HG02623 (cell line): ENCODE data around the gene CNFN.

ENCODE experiments used
- ATAC-seq: cut with Tn5 transposase; IDR thresholded peaks from one replicate; pipeline ENCODE4 v1.9.1; 2021; ENCODE audit warnings: moderate library complexity; ENCODE audit not compliant: unreplicated experiment

Gene CNFN

DNA sequence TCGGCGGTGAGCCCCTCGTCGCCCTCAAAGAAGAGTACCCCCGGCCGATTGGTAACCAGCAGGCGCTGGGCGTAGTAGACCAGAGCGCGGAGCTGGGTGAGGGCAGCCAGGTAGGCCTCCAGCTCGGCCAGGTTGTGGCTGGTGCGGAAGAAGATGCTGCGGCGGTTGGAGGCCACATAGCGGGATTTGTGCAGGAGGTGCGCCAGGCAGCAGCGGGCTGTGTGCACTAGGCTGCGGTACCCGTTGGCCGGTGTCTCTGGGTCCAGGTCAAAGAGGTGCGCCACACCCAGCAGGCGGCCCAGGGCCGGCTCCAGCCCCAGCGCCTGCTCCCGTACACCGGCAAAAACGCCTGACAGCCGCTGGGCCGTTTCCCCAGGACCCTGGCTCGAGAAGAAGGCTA lies 20.3 kb upstream of the CNFN start:
- no peak for ATAC-seq

DNA sequence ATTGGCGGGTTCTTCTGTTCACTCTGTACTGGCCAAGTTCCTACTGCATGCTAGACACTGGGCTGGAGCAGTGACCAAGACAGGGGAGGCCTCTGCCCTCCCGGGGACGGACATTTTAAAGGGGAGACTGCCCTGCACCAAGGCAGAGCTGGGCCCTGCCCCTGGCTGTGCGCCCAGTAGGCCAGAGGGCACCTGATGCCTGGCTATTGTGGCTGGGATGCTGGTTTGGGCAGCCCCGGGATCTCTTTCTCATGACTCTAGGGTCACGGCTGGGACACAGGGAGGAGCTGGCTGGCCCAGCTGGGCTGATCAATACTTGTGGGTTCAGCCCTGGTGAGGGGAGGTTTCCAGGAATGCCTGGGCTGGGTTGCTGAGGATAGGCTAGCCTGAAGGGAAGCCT lies 19.4 kb upstream of the CNFN start:
- ATAC-seq: no peak

DNA sequence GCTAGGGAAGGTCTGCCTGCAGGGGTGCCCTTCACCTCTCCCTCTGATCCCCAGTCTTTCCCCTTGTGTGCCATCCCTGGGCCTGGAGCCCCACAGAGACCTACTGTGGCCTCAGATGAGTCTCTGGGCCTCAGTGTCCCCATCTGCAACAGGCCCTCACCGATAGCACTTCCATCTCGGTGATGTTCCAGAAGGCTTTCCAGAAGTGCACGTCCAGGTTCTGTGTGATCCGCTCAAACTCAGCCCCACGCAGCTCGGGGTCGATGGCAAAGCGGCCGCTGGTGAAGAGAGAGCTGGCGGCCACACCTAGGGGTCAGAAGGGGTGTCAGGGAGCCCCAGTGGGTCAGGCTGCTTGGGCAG lies 17.7 kb upstream of the CNFN start:
- ATAC-seq: no peak

DNA sequence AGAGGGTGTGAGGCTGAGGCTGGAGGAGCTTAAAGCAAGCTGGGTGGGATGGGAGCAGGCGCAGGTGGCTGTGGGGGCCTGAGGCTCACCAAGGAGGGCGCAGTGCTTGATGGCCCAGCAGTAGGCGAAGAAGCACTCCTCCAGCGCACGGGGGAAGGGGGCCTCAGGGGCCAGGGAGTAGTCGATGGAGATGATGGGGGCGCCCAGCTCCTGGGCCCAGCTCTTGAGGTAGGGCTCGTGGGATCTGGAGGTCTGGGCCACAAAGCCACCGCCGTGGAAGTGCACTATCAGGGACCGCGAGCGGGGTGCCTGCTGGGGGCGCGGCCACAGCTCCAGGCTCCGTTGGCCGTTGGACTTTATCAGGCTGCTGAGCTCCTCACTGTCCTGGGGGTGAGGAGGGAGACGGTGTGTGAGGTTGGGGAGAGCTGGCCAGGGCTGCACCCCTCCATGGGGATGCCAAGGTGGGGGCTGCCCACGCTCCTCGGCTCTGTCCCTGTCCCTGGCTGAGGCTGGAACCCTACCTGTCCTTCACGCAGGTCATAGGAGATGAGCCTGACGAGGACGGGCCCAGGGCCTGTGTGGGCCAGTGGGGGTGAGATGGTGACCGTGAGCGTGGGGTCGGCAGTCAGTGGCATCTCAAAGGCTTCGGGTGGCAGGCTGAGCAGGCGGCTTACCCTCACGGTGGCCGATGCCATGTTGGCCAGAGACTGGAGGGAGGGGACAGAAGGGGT lies 17.2 kb upstream of the CNFN start:
- ATAC-seq: no peak

DNA sequence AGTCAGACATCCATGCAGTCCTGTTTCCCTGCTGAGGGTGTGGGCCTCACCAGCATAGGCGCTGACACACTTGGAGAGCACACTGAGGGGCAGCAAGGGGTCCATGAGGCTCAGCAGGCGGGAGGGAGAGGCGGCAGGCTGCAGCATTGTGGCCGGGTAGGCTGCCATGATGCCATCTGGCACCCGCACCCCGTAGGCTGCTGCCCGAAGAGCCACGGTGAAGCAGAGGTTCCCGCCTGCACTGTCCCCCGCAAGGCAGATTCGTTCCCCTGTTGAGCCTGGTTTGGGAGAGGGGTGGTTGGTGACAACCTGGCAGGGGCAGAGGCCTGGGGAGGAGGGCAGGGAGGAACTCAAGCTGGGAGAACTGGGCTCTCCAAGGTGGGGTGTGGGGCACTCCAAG lies 16.0 kb upstream of the CNFN start:
- no peak for ATAC-seq

DNA sequence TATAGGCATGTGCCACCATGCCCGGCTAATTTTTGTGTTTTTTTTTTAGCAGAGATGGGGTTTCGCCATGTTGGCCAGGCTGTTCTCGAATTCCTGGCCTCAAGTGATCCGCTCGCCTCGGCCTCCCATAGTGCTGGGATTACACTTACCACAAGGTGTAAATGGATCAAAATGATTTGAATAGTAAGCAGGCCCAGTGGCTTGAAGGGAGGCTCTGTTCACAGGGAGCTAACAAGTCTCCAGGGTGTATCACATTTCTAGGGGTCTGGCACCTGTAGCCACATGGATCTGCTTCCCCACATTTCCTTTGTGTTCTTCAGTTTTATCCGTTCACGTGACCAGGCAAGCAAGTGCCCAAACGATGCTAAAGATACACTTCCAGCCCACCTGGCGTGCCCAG lies 13.5 kb upstream of the CNFN start:
- ATAC-seq: no peak

DNA sequence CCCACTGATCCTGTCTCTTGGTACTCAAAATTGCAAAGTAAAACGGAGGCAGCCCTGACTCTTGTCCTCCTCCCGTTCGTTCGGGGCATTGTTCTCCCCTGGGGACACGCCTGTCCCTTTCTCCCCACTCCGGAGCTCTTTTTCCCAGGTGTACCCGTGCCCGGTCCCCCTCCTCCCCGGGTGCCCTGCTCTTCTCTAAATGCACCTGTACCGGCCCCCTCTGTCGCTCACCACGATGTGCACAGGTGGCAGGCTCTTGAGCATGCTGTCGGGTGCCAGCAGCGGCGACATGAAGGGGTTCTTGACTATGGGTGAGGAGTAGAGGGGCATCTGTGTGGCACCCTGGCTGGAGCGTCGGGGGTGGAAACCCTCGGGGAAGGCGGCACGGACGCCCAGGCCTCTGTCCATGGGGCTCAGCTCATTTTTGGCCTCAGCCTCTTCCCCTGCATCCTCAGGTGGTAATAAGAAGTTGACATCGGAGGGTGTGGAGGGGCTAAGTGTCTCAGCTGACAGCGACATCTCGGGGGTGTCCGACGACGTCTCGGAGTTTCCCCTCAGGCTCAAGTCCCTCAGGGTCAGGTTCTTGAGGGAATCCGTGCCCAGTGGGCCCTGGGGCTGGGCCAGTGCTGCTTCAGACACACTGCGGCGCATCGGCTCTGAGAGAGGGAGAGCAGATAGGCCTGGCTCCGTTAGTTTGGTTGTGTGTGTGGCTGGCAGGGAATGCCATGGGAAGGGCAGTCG lies 12.4 kb upstream of the CNFN start:
- no peak for ATAC-seq

DNA sequence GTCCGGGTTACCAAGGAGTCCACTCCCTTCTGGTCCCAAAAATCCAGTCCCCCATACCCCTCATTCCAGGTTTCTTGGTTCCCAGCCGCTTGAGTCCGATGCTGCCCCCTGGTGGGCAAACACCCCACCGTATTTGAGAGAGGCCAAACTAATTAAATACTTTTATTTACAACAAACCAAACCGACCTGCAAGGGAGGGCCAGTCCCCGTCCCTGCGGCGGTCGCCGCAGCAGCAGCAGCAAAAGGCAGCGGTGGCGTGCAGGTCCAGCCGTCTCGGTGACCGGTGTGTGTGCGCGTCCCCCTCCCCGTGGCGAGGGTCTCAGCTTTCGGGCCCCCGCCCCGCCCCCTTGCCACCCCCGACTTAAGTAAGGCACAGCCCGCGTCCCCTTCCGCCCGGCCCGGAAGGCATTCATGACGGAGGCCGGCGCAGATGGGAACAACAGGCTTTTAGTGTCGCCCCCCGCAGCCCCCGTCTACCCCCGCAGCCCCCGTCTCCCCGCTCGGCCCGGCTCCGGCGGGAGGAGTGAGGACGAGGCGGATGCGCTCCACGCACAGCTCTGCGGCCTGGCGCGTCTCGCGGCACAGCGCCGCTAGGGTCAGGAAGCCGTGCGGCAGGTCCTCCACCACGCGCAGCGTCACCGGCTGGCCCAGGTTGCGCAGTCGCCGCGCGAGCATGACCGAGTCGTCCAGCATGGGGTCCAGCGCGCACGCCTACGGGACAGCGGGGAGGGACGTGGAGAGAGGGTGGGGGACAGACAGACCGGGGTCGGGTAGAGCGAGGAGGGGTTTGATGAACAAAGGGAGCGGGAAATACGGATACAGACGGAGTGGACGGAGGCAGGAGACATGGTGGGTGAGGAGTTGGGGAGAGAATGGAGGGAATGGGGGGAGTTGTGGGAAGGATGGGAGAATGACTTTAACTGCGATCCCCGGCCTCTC lies 11.5 kb upstream of the CNFN start:
- ATAC-seq: no peak

DNA sequence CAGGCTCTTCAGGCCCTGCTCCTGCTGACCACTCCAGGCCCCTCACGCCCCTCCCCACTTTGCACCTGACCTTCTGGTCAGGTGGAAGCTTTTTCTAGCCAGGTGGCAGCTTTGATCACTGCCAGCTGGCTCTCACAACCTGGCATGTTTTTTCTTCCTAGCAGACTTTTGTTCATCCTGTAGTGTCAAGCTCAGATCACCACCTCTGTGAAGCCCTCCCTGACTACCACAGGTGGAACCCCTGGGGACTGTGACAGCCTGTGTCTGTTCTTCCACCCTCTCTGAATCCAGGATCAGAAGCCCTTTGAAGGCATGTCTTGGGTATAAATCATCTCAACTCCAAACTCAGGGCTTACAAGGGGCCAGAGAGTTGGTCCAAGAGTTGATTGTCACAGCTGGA lies 10.3 kb upstream of the CNFN start:
- ATAC-seq: no peak

DNA sequence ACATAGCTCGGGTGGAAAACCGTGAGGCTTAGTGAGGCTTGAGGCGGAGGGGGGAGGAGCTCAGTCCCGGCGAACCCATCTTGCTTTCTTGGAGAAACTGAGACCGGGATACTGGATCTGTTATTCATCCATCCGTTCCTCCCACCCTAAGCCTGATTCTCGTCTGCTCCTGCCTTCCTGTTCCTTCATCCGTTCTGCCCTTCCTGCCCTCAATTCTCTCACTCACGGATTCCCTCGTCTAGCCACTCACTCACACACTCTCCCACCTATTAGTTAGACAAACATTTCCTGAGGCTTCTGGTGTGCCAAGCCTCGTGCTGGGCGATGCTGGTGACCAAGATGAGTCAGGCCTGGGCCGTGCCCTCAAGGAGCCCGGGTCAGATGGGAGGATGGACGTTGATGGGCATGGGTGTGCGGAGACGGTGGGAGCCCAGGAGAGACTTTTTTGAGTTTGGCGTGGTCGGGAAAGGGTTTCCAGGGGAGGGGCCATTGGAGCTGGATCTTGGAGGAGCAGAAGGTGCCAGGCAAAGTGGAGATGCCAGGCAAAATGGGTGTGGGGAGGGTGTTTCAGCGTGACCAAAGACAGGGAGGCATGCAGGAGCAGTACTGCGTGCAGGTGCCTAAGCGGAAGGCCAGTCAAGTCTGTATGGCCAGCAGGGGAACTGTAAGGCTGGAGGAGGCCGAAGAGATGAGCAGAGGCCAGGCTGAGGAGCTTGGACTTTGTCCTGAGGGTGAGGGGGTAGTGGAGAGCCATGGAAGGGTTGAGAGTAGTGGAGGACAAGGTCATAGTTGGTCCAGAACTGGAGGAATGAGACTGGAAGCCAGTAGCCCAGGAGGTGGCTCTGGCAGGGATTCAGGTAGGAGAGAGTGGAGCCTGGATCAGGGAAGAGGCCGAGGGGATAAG lies 7.4 kb upstream of the CNFN start:
- ATAC-seq: no peak

DNA sequence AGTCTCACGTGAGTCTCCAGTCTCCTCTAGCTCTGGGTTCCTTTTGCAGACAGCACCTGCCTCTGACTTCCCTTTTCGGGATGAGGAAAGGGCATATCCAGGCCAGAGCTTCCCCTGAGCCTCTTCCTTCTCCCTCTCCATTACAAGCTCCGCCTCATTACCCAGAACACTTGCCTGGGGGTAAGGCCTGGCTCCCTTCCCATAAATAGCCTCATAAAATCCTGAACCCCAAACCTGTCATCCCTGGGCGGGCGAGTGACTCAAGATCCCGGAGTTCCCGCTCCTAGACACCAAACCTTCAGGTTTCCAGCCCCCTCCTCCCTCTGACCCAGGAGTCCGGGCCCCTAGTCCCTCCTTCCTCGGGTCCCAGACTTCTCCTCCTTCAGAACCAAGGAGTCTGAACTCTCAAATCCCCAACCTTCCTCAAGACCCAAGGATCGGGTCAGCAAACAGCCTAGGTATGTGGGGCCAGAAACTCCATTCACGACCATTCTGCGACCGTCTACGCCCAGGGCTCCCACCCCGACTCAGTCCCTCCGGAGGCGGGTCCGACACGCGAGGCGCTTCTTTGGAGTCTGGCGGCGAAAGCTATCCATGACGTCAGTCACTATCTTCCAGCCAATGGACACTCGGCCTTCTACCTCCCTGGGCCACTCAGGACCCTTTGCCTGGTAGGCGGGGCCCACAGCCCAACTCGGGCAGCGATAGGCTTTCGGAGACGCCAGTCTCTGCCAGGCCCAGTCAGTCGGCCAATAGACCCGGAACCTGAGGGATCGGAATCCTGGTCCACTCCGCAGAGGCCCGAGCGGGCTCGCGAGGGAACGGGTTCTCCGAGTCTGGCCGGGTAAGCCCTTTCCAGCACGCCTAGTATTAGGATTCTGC lies 6.5 kb upstream of the CNFN start:
- peak; percentile 95 for ATAC-seq

DNA sequence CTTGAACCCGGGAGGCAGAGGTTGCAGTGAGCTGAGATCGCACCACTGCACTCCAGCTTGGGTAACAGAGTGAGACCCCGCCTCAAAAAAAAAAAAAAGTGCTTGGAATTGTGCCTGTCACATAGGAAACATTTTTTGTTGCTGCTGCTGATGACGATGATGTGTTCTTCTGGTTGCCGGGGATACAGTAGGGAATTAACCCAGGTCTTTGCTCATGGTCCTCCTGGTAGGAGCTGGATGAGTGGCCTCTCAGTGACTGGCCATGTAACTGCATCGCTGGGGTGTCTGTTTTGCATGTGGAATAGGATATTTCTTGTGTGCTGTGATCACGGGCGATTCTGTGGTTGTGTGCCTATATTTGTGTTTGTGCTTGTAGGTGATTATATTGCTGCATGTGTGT lies 4.7 kb upstream of the CNFN start:
- ATAC-seq: no peak

DNA sequence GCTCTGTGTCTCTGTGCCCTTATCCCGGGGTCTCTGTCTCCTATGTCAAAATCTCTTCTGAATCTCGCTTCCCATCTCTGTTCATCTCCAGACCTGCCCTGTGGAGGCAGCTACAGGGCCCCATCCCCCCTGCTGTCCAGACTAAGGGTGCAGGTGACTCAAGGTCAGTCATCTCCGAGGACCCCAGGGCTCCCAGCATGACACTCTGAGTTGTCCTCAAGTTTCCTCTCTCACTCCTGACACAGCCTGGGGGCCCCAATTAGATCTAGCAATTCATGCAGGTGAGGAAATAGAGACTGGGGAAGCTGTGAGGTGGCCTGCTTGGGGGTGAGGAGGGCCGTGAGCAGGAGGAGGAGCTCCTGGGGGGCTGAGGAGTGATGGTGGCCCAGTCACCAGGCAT lies 2.1 kb upstream of the CNFN start:
- ATAC-seq: no peak

DNA sequence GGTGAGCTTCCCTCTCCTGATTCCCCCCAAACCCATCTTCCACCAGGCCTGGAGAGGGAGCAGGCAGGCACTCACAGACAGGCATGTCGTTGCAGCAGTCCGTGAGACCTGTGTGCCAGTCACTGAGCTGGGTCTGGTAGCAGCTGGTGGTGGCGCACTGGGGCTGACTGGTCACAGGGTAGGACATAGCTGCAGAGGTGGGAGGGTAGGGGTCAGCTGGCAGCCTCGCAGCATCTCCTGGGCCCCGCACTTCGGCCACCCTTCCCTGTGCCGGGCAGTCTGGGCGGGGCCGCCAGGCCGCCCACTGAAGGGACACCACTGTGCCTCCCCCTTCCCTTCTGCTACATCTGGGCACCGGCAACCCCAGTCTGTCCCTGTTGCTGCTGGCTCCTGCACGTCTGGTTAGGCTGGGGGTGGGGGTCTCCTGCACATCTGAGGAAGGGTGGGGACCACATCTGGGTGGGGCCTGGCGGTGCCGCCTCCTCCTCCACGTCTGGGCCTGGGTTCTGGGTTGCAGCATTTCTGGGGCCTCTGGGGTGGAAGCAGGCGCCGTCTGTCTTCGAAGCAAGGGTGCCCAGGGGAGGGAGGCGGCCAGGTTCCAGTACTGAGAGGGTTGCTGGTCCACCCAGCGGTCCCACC lies 1.1 kb downstream of the CNFN start:
- ATAC-seq: no peak

DNA sequence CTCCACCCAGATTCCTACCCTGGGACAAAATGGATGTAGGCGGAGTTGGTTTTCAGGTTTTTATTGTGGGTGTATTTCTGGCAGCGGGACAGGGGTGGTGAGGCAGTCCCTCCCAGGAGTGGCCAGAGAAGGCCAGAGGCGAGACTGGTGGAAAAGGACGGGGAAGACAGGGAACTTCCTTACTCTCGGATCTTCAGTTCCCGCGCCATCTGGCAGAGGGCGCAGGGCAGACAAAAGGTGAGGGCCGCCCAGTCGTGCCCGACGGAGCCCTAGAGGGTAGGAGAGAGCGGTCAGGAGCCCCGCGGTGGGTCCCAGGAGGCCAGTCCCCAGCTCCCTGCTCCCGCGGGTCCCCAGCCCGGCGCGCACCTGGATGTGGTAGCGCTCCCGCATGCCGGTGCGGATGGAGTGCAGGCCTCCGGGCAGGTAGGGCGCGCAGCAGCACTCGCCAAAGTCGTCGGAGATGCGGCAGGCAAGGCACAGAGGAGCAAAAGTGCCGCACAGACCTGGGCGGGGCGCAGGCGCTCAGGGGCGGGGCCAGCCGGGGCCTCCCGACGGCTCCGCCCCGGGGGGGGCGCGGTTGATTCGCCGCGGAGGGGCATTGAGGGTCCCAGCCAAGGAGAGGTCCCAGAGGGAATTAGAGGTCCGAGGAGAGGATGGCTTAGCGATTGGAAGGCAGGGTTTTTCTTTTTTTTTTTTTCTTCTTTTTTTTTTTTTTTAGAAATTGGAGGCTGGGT lies 3.0 kb downstream of the CNFN start:
- ATAC-seq: no peak

DNA sequence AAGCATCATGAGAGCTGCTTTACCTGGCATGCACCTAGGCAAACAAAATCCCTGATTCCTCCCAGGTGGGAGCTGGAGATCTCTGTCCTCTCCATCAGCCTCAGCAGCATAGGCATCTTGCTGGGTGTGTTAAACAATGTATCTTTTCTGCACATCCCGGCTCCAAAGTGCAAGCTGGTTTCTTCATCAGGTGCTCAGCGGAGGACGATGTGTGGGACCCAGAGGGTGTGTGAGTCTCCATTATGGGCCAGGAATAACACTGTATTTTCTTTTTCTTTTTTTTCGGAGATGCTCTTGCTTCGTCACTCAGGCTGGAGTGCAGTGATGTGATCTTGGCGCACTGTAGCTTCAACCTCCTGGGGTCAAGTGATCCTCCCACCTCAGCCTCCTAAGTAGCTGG lies 9.9 kb downstream of the CNFN start:
- no peak for ATAC-seq

DNA sequence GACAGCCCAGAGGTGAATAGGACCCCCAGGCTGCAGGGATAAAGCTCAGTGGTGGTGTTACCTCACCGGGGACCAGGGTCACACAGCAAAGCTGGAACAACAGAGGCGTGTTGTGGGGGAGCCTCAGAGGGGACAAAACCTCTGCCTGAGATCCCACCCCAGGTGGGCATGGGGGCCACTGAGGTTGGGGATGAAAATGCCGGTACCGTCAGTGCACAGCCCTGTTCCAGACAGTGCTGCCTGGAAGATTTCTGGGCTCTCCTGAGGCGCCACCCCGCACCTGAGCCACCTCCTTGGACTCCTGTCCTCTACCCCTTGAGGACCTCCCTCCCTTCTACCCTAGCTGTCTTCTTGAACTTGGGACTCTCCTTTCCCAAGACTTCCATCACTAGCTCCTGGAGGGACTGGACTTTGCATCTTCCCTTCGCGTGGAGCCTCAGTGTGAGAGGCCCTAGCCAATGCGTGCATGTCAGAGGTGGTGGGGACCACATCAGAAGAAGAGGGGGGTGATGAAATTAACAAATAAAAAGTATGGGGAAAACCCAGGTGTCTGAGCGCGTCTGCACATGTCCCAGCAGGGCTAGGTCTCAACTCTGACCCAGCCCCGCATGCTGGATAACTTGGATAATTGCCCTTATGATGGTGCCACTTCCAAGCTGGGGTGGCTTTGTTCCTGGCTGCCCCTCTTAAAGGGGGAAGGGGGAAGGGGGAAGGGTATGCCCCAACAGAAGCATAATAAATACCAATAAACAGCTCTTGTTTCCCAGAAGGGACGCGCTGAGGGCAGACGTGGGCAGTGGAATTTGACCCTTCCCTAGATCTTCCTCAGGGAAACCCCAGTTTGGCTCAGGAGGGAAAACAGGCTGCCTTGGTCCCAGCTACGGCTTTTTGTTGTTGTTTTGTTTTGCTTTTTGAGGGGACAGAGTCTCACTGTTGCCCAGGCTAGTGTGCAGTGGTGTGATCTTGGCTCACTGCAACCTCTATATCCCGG lies 11.6 kb downstream of the CNFN start:
- no peak for ATAC-seq
